A673 (cell line): ENCODE measurements around the gene CRISPLD2.

Experiments
- EZH2 ChIP-seq: fragments of 200-600 bp; sonication (generic); IDR thresholded peaks from 2 replicates; pipeline ENCODE4 v1.6.1; 2017; ENCODE audit warnings: borderline replicate concordance, low read depth, mild to moderate bottlenecking, mixed read lengths, antibody characterized with exemption, low read length; ENCODE audit not compliant: poor library complexity, severe bottlenecking
- TF ChIP-seq, protein P1 (sequence below): fragments of 300-800, 200-600 bp; sonication (generic); conservative IDR thresholded peaks from 2 replicates; pipeline ENCODE4 v1.5.1; 2017; ENCODE audit warnings: low read depth, mild to moderate bottlenecking, antibody characterized with exemption, low read length, moderate library complexity, mixed read lengths

DNA sequence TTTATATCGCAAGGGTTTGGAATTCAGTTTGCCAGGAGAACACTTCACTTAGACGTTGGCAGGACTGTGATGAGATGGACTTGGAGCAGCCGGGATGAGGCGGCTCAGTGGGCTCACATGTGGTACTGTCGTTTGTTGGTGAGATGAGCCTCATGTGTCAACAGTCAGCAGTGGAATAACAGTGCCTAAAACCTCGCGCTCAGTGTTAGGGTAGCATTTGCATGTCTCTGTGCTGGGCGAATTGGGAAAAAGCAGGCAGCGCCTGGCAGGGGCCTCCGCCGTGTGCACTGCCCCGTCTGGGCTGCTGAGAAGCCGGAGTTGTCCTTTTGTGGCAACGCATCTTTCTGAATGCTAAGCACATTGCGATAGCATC, 49.7 kb downstream of the CRISPLD2 start:
- TF ChIP-seq, protein P1, sequence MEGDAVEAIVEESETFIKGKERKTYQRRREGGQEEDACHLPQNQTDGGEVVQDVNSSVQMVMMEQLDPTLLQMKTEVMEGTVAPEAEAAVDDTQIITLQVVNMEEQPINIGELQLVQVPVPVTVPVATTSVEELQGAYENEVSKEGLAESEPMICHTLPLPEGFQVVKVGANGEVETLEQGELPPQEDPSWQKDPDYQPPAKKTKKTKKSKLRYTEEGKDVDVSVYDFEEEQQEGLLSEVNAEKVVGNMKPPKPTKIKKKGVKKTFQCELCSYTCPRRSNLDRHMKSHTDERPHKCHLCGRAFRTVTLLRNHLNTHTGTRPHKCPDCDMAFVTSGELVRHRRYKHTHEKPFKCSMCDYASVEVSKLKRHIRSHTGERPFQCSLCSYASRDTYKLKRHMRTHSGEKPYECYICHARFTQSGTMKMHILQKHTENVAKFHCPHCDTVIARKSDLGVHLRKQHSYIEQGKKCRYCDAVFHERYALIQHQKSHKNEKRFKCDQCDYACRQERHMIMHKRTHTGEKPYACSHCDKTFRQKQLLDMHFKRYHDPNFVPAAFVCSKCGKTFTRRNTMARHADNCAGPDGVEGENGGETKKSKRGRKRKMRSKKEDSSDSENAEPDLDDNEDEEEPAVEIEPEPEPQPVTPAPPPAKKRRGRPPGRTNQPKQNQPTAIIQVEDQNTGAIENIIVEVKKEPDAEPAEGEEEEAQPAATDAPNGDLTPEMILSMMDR, result no peak
- no peak for TF ChIP-seq EZH2
